HEK293 (cell line): ENCODE measurements around the gene TRIM46.

Experiments
- BCL11A ChIP-seq: fragments of 450-650 bp; formaldehyde crosslinking; IDR thresholded peaks from 2 replicates; pipeline ENCODE4 v1.5.1; 2016; ENCODE audit warnings: low read depth, missing biosample characterization, missing genetic modification characterization
- KLF1 ChIP-seq: fragments of 450-650 bp; formaldehyde crosslinking; IDR thresholded peaks from 2 replicates; pipeline ENCODE4 v1.5.1; 2016; ENCODE audit warnings: missing biosample characterization, missing genetic modification characterization
- KLF16 ChIP-seq: fragments of 450-650 bp; formaldehyde crosslinking; IDR thresholded peaks from 2 replicates; pipeline ENCODE4 v1.5.1; 2017; ENCODE audit warnings: missing biosample characterization, missing genetic modification characterization
- KLF7 ChIP-seq: fragments of 450-650 bp; formaldehyde crosslinking; IDR thresholded peaks from 2 replicates; pipeline ENCODE4 v1.5.1; 2016; ENCODE audit warnings: missing biosample characterization, missing genetic modification characterization, borderline replicate concordance
- MEIS1 ChIP-seq: sonication (generic); formaldehyde crosslinking; IDR thresholded peaks from 2 replicates; pipeline ENCODE4 v1.8.1; 2022; ENCODE audit warnings: missing genetic modification reagents, mild to moderate bottlenecking, borderline replicate concordance
- WT1 ChIP-seq: fragments of 450-650 bp; formaldehyde crosslinking; IDR thresholded peaks from 2 replicates; pipeline ENCODE4 v1.5.1; 2016; ENCODE audit warnings: missing biosample characterization, missing genetic modification characterization
- ZBTB10 ChIP-seq: fragments of 450-650 bp; formaldehyde crosslinking; IDR thresholded peaks from 2 replicates; pipeline ENCODE4 v1.5.1; 2016; ENCODE audit warnings: missing biosample characterization, missing genetic modification characterization
- ZBTB20 ChIP-seq: fragments of 450-650 bp; formaldehyde crosslinking; IDR thresholded peaks from 2 replicates; pipeline ENCODE4 v1.5.1; 2016; ENCODE audit warnings: missing biosample characterization, missing genetic modification characterization
- ZBTB48 ChIP-seq: fragments of 450-650 bp; formaldehyde crosslinking; IDR thresholded peaks from 2 replicates; pipeline ENCODE4 v1.5.1; 2016; ENCODE audit warnings: missing biosample characterization, missing genetic modification characterization
- ZEB2 ChIP-seq: fragments of 450-650 bp; formaldehyde crosslinking; IDR thresholded peaks from 2 replicates; pipeline ENCODE4 v1.5.1; 2016; ENCODE audit warnings: missing biosample characterization, missing genetic modification characterization
- ZFP37 ChIP-seq: fragments of 450-650 bp; formaldehyde crosslinking; IDR thresholded peaks from 2 replicates; pipeline ENCODE4 v1.5.1; 2016; ENCODE audit warnings: missing biosample characterization, missing genetic modification characterization
- ZIC2 ChIP-seq: fragments of 450-650 bp; formaldehyde crosslinking; IDR thresholded peaks from 2 replicates; pipeline ENCODE4 v1.5.1; 2016; ENCODE audit warnings: missing biosample characterization, missing genetic modification characterization
- ZNF148 ChIP-seq: fragments of 450-650 bp; formaldehyde crosslinking; IDR thresholded peaks from 2 replicates; pipeline ENCODE4 v1.5.0; 2017; ENCODE audit warnings: missing biosample characterization, missing genetic modification characterization, borderline replicate concordance
- ZNF157 ChIP-seq: fragments of 450-650 bp; formaldehyde crosslinking; IDR thresholded peaks from 2 replicates; pipeline ENCODE4 v1.5.1; 2016; ENCODE audit warnings: missing biosample characterization, missing genetic modification characterization
- ZNF175 ChIP-seq: fragments of 450-650 bp; formaldehyde crosslinking; IDR thresholded peaks from 2 replicates; pipeline ENCODE4 v1.5.1; 2016; ENCODE audit warnings: missing biosample characterization, missing genetic modification characterization
- ZNF18 ChIP-seq: fragments of 450-650 bp; formaldehyde crosslinking; IDR thresholded peaks from 2 replicates; pipeline ENCODE4 v1.5.1; 2016; ENCODE audit warnings: missing biosample characterization, missing genetic modification characterization
- ZNF223 ChIP-seq: fragments of 450-650 bp; formaldehyde crosslinking; IDR thresholded peaks from 2 replicates; pipeline ENCODE4 v1.5.1; 2016; ENCODE audit warnings: missing biosample characterization, missing genetic modification characterization
- ZNF239 ChIP-seq: fragments of 450-650 bp; formaldehyde crosslinking; IDR thresholded peaks from 2 replicates; pipeline ENCODE4 v1.5.1; 2016; ENCODE audit warnings: missing biosample characterization, missing genetic modification characterization
- ZNF302 ChIP-seq: fragments of 450-650 bp; formaldehyde crosslinking; IDR thresholded peaks from 2 replicates; pipeline ENCODE4 v1.5.1; 2016; ENCODE audit warnings: missing biosample characterization, missing genetic modification characterization, low read depth
- ZNF335 ChIP-seq: fragments of 450-650 bp; formaldehyde crosslinking; conservative IDR thresholded peaks from 2 replicates; pipeline ENCODE4 v1.5.1; 2016; ENCODE audit warnings: missing biosample characterization, missing genetic modification characterization
- ZNF350 ChIP-seq: fragments of 450-650 bp; formaldehyde crosslinking; IDR thresholded peaks from 2 replicates; pipeline ENCODE4 v1.5.0; 2017; ENCODE audit warnings: missing biosample characterization, mild to moderate bottlenecking, missing genetic modification characterization
- ZNF366 ChIP-seq: fragments of 450-650 bp; formaldehyde crosslinking; conservative IDR thresholded peaks from 2 replicates; pipeline ENCODE4 v1.5.1; 2016; ENCODE audit warnings: missing biosample characterization, missing genetic modification characterization
- ZNF391 ChIP-seq: fragments of 450-650 bp; formaldehyde crosslinking; IDR thresholded peaks from 2 replicates; pipeline ENCODE4 v1.5.1; 2016; ENCODE audit warnings: low read depth, missing biosample characterization, missing genetic modification characterization, borderline replicate concordance
- ZNF488 ChIP-seq: fragments of 450-650 bp; formaldehyde crosslinking; IDR thresholded peaks from 2 replicates; pipeline ENCODE4 v1.5.1; 2016; ENCODE audit warnings: missing biosample characterization, missing genetic modification characterization
- ZNF580 ChIP-seq: fragments of 450-650 bp; formaldehyde crosslinking; IDR thresholded peaks from 2 replicates; pipeline ENCODE4 v1.5.1; 2016; ENCODE audit warnings: missing biosample characterization, missing genetic modification characterization
- ZNF600 ChIP-seq: fragments of 450-650 bp; formaldehyde crosslinking; IDR thresholded peaks from 2 replicates; pipeline ENCODE4 v1.5.1; 2016; ENCODE audit warnings: missing biosample characterization, missing genetic modification characterization
- ZNF624 ChIP-seq: fragments of 450-650 bp; formaldehyde crosslinking; IDR thresholded peaks from 2 replicates; pipeline ENCODE4 v1.5.1; 2017; ENCODE audit warnings: missing biosample characterization, missing genetic modification characterization
- ZNF626 ChIP-seq: fragments of 450-650 bp; sonication (Bioruptor Pico); formaldehyde crosslinking; IDR thresholded peaks from 2 replicates; pipeline ENCODE4 v1.5.1; 2018; ENCODE audit warnings: missing biosample characterization, missing genetic modification characterization, inconsistent platforms
- ZNF677 ChIP-seq: fragments of 450-650 bp; IDR thresholded peaks from 2 replicates; pipeline ENCODE4 v1.5.0; 2018; ENCODE audit warnings: missing biosample characterization, mild to moderate bottlenecking, missing genetic modification characterization, moderate library complexity
- ZNF701 ChIP-seq: fragments of 450-650 bp; formaldehyde crosslinking; IDR thresholded peaks from 2 replicates; pipeline ENCODE4 v1.5.1; 2016; ENCODE audit warnings: missing biosample characterization, missing genetic modification characterization
- ZNF843 ChIP-seq: fragments of 450-650 bp; formaldehyde crosslinking; IDR thresholded peaks from 2 replicates; pipeline ENCODE4 v1.5.1; 2016; ENCODE audit warnings: missing biosample characterization, missing genetic modification characterization
- ZXDB ChIP-seq: fragments of 450-650 bp; formaldehyde crosslinking; IDR thresholded peaks from 2 replicates; pipeline ENCODE4 v1.5.1; 2016; ENCODE audit warnings: missing biosample characterization, missing genetic modification characterization

The TRIM46 gene

GRCh38 chr1:155135415-155136028 is 38.1 kb upstream of the TRIM46 start, which contains the start of gene SLC50A1 (continued):
- TF ChIP-seq ZNF626 (tag by site-specific recombination): no peak
- TF ChIP-seq ZNF624 (tag by site-specific recombination): no peak
- peak; percentile 85; the same call in 1 of the 2 replicates for TF ChIP-seq ZNF600 (tag by site-specific recombination)
- TF ChIP-seq ZNF677 (tag by site-specific recombination): no peak
- TF ChIP-seq MEIS1 (CRISPR knock-in tag): no peak
- peak; percentile 80; the same call in 1 of the 2 replicates for TF ChIP-seq ZBTB20 (tag by site-specific recombination)
- TF ChIP-seq ZNF350 (tag by site-specific recombination): no peak
- TF ChIP-seq ZNF366 (tag by site-specific recombination): no peak; the same call in 1 of the 2 replicates
- no peak for TF ChIP-seq ZNF302
- TF ChIP-seq ZNF843 (tag by site-specific recombination): 0 out of 2 replicates have a peak, but pooled peaks have one; percentile 4
- TF ChIP-seq ZNF148 (tag by site-specific recombination): no peak
- no peak for TF ChIP-seq BCL11A (tag by site-specific recombination)
- no peak for TF ChIP-seq ZNF701
- TF ChIP-seq ZNF175 (tag by site-specific recombination): no peak
- no peak for TF ChIP-seq ZNF157 (tag by site-specific recombination)
- no peak for TF ChIP-seq ZNF239 (tag by site-specific recombination)
- no peak for TF ChIP-seq ZNF18 (tag by site-specific recombination)
- no peak for TF ChIP-seq WT1 (tag by site-specific recombination)
- no peak; the same call in 1 of the 2 replicates for TF ChIP-seq KLF16 (tag by site-specific recombination)
- TF ChIP-seq KLF1: peak; percentile 0; the same call in 1 of the 2 replicates
- no peak; the same call in 1 of the 2 replicates for TF ChIP-seq ZNF580 (tag by site-specific recombination)
- no peak for TF ChIP-seq ZNF488 (tag by site-specific recombination)
- TF ChIP-seq KLF7 (tag by site-specific recombination): no peak; the same call in 1 of the 2 replicates
- peak; percentile 23; the same call in 1 of the 2 replicates for TF ChIP-seq ZIC2
- TF ChIP-seq ZNF223 (tag by site-specific recombination): no peak
- TF ChIP-seq ZNF391 (tag by site-specific recombination): no peak; the same call in 1 of the 2 replicates
- peak; percentile 67 for TF ChIP-seq ZNF335
- no peak for TF ChIP-seq ZXDB
- TF ChIP-seq ZBTB48 (tag by site-specific recombination): 0 out of 2 replicates have a peak, but pooled peaks have one; percentile 41
- TF ChIP-seq ZBTB10 (tag by site-specific recombination): peak; percentile 33; the same call in 1 of the 2 replicates
- peak; percentile 77 for TF ChIP-seq ZEB2 (tag by site-specific recombination)
- TF ChIP-seq ZFP37: peak; percentile 80
